ENCODE results near the gene EBF3.

EBF3 gene

DNA sequence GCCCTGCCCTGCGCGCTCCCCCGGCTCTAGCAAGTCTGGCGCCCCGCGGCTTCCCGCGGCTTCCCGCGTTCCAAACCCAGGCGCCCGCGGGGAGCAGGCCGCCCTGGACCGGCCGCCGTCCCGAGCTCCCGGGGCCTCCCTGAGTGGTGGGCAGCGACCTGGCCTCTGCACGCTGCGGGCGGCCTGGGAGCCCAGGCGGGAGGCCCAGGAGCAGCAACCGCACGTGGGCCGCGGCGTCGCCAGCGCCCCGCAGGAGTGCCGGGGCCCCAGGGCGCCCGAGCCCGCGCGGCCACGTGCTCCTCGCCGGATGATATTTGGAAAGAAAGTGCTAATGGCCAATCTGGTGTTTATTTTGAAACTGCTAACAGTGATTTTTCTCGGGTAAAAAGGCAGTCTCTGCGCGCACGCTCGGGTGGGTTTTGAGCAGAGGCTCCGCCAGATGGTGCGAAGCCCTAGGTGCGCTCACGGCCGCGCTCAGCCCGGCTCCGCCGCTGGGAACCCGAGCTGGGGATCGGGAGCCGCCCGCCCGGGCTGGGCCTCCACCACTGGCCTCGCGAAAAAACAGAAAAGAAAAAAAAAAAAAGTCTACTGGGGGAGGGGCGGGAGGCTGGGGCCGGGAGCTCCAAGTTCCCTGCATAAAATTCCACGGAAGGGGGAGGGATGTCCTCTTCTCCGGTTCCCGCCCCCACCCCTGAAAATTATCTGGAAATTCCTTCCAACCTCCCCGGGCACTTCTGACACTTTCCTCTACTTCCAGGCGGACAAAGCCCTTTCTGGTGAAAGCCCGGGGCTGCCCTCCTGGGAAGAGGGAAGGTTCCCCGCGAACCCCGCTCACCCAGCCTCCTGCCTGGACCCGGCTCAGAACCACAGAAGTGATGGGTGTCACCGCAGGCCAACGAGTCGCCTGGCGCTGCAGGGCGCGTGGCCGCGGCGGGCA, 4.3 kb downstream of the EBF3 start:
- DNase-seq (ENCODE audit: low read depth): no peak

- DNase-seq (ENCODE audit: low read depth): no peak
Observed at GRCh38 chr10:129958629-129959543, 5.2 kb downstream of the EBF3 start.

DNA sequence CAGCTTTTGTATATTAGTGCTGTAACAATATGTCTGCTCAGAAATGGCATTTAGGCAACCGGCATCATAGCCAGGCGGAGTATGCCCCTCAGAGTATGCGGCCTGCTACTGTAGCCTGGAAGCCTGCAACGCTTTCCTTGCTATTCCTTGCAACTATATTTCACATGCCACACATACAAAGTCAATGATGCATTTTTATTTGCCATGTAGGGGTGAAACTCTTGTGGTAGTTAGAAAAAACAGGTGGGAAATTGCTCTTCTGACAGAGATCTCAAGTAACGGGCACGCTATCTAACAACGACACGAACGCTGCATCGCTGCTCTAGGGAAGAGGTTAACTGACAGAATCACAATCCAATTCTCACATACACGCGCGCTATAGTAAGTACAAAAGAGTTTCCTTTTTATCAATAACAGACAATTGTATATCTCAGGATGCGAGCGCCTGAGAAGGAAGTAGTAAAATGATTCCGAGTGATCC, 5.9 kb downstream of the EBF3 start:
- no peak for DNase-seq (ENCODE audit: low read depth)

DNA sequence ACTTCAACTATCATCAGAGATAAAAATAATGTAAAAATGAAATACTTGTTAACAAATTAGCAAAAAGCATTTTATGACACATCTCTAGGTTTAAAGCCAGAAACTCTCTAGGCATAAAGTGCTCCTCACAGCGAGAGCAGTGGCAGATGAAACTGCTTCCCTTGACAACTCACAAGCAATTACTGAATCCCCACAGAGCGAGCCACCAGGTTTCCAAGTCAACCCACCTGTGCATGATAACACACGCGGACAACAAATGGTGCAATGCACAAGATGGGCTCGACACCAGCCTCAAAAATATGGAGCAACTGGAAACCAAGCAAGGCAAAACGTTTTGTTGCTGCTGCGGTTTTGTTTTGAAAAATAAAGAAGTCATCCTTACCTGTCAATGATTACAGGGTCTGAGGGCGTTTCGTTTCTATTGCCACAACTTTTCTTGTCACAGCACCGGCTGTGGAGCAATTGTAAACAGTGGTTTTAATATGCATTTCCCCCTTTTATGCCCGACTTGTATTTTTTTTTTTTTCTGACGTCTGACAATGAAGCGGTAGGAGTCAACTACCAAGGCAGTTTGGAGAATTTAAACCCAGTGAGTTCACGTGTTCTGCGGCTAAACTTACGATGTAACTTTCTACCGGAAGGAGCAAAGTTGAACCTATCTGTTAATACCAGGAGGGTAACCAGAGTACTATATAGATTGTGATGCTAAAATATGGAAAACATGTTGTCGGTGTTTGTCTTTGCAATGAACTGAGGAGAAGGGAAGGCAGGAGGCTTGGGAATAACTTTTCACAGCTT, 7.0 kb downstream of the EBF3 start:
- DNase-seq (ENCODE audit: low read depth): no peak

DNA sequence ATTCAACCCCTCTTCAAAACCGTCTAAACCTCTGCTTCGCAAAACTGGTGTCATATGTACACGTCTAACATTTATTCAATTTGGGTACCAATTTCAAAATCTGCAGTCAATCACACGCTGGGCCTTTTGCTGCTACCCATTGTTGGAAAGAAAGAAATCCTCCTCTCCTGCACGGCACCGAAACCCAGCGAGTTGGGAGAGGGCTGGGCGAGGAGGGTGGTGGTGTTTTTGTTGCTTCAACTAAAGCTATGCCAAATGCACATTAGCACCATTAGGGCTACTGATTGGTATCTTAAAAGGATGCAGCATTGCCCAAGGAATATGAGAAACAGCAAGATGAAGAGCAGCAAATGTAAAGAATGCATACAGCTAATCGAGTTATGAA, 7.8 kb downstream of the EBF3 start:
- no peak for DNase-seq (ENCODE audit: low read depth)

GRCh38 chr10:129955601-129956285, 8.3 kb downstream of the EBF3 start:
- no peak for DNase-seq (ENCODE audit: low read depth)

DNA sequence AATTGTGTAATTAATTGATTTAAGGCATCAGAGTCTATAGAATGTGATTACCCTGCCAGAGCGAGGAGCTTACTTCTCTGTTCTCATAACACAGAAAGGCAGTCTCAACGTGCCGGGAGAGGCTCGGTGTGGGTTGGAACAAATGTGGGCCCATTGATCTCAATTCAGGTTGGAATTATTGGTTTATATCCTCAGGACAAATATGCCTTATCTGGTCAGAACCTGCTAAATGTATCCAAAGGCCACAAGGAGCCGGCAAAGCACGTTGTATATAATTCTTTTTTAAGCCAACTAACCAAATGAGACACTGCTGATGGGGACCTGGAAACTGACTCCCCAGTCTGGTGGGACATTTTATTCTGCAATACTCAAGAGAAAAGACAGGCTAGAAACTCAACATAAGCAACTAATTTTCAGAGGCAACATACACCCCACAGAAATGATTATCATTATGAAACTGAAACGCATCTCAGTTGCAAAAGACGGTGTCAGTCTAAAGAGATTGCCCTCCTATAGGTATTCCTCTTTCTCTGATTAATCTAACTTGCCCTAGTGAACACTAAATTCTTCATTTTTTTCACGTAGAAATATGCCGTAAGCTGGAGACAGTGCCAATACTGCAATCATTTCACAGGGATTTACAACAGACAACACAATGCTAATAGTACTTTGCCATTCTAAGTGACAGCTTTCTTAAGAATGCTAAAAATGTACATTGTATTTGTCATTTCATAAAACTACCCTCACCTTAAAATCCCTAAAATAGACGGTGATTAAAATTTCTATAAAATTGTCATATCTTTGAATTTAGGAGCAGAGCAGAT, 9.4 kb downstream of the EBF3 start:
- no peak for DNase-seq (ENCODE audit: low read depth)

DNA sequence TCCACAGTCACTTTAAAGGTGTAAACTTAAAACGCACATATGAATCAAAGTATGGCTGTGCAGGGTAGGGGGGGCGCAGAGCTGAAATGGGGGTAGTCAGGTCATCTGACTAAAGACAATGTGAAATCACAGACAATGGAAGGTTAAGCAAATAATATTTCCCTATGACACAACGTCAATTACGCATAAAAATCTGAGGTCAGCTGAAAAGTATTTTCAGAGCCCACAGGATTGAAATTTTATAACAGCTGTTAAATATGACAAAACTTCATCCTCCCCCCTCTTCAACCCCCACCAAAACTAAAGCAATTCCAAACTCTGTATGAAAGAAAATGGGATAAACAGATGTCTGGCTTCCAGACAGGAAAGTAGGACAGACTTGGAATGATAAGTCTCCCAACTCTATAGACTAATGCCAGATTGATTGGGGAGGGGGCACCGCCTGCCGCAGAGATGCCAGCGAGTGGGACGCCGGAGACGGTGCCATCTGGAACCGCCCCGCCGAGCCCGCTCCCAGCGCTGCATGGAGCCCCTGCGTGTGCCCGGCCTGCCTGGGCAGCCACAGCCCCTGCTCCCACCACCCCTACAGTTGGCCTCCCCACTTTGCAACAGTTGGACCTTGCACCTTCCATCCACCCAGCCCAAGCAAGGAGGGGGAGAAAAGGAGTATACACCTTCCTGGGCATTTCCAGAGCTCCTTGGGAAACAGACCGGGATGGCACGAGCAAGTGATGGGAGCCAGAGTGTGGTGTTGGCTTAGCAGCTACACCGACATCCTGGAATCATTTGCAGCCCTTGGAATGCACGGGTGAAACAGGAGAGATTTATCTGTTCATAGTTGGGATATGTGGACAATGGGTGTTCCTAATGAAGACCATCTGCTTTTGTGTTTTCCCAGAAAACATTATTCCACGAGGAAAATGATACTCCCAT, 10.7 kb downstream of the EBF3 start:
- DNase-seq (ENCODE audit: low read depth): no peak

DNA sequence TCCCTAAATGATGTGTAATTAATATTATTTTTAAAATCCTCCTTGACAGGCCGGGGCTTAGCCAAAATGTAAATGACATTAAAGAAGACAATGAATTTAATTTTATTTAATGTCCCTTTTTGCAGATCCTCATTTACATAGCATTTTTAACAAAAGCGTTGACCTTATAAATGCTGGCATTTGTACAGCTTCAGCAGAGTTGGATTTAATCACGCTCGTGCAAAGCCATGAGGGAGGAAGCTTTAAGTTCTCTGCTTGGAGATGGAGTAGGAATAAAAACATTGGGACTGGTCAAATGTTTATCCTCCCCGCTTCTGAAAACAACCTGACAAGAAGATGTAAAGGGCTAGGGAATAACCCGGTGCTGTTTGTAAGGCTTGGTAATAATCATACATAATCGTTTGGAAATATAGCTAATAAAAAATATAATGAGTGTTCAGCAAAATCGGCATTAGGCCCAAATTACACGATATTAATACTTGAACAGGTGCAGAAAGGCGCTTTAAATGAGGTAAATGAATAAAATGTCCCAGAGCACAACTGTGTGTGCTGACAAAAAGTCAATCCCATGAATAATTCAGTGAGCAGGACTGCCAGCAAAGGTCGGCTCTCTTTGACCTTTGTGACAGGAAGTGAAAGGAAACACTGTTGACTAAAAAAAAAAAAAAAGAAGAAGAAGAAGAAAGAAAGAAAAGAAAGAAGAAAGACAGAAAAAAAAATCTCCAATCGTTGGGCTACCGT, 11.5 kb downstream of the EBF3 start:
- no peak for DNase-seq (ENCODE audit: low read depth)

DNA sequence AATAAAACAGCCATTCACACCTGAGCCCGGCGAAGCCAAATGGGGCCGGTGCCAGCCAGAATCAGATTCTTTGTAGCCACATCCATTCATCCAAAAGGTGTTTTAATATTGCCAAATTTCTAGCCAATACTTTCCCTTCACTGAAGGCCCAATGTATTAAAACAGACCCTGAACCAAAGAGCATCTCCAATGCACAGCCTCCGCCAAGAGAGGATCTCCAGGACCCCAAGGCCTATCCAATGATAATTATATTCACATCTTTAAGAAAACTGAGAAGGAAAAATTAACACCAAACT, 12.2 kb downstream of the EBF3 start:
- DNase-seq (ENCODE audit: low read depth): no peak

- no peak for DNase-seq (ENCODE audit: low read depth)
Observed at GRCh38 chr10:129951101-129951969, 12.7 kb downstream of the EBF3 start.

- no peak for DNase-seq (ENCODE audit: low read depth)
Observed at GRCh38 chr10:129950676-129951075, 13.4 kb downstream of the EBF3 start.

DNA sequence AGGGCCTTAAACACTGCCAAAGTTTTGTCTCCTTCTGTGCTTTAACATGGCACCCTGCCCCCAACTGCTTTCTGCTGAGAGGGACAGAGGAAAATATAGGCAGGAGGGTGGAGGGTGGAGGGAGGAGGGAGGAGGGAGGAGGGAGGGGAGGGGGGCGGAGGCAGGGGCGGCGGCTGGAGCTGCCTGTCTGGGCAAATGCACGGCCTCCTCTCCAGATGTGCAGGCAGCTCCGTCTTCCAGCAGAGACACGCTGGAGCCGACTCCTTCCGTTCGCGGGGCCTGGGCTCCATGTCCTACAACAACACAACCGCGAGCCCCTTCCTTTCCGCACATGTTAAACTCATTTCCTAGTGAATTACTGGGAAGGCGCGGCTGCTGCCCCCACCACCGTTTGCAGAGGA, 14.2 kb downstream of the EBF3 start:
- DNase-seq (ENCODE audit: low read depth): peak; percentile 59

- no peak for DNase-seq (ENCODE audit: low read depth)
Observed at GRCh38 chr10:129949411-129949810, 14.7 kb downstream of the EBF3 start.

DNA sequence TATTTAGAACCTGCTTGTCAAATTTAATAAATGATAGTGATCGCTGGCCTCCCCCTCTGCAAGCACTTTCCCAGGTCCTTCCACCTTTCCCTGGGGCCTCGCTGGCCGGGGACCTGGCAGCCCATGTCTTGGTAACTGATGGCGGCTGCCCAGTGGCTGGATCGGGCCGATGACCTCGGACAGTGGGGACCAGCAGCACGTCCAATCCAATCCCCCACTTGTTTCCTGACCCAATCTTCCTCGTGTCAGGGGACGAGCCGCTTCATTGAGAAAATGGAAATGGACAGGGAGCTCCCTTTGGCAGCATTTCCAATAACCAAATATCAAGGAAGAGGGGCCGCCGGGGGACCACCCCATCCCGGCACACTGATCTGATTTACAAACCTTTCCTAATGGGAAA, 17.2 kb downstream of the EBF3 start:
- DNase-seq (ENCODE audit: low read depth): no peak

GRCh38 chr10:129945941-129946760, 17.9 kb downstream of the EBF3 start:
- DNase-seq (ENCODE audit: low read depth): no peak

DNA sequence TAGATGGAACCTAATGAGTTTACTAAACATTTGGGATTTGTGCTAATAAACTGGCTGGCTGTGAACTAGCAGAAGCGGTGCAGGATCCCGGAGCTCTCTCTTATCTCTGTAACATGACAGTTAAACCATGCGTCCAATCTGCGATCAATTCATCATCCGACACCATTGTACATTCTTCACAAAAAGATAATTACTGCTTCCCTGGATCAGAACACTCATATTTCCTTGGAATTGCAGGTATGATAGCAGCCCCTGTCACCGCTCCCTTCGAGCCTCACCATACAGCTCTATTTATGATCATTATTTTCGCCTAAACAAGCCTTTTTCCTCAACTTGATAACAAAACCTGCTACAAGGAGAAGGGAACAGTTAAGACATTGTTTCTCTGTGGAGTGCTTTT, 18.5 kb downstream of the EBF3 start:
- no peak for DNase-seq (ENCODE audit: low read depth)

All from fibroblast of the conjunctiva (primary cell).